T-cell (primary cell): ENCODE data around the gene TOP1. TPM values are rescaled to one million over a fixed set of nuclear protein-coding genes. Genes with fewer than 3 reads are reported as not detected.

ENCODE experiments used
- ATAC-seq, 4 experiments: fragments of 200-7000 bp in 3 of 4; fragments of 150-1000 bp in 1 of 4; cut with Tn5 transposase; replicated peaks in 1 of 4; 1 replicate in 3 of 4; 2 replicates in 1 of 4; pipeline ENCODE4 v1.10.0; 2021; ENCODE audit warnings: moderate library complexity in 3 of 4, mild to moderate bottlenecking in 2 of 4, moderate number of reproducible peaks in 1 of 4
- CTCF ChIA-PET, 2 donors: fragments of 300-600 bp; sonication (Branson Sonifier 250); formaldehyde crosslinking; loops; one replicate each; lab custom pipeline; 2022; ENCODE audit warnings: antibody characterized with exemption in 2 of 2; lab: Charles Lee
- POLR2A ChIA-PET, 2 donors: fragments of 300-600 bp; sonication (Branson Sonifier 250); formaldehyde crosslinking; loops; one replicate each; lab custom pipeline; 2022; ENCODE audit warnings: antibody characterized with exemption in 2 of 2; lab: Charles Lee
- DNase-seq, 35 experiments: peaks; one replicate each; pipeline versions ENCODE4 v3.0.0 to v3.0.0-alpha.2; 2013 to 2023
- H3K27ac ChIP-seq: one replicate; pipeline ENCODE4 v1.5.1; 2013; ENCODE audit warnings: low read length
- H3K27me3 ChIP-seq, 2 experiments: replicated peaks in 1 of 2; 1 replicate in 1 of 2; 2 replicates in 1 of 2; pipeline versions ENCODE4 v1.6.1 to v1.7.0; 2013; ENCODE audit warnings: low read length in 1 of 2, mixed read lengths in 1 of 2; ENCODE audit not compliant: control insufficient read depth in 2 of 2, insufficient read depth in 2 of 2; ENCODE audit errors: extremely low read depth in 1 of 2
- H3K36me3 ChIP-seq, 2 donors: 1 replicate in 1 of 2; 2 replicates in 1 of 2; pipeline versions ENCODE4 v1.6.1 to v1.7.0; 2013; ENCODE audit warnings: low read length in 1 of 2; ENCODE audit not compliant: control insufficient read depth in 2 of 2, insufficient read depth in 1 of 2; ENCODE audit errors: extremely low read depth in 1 of 2
- H3K4me1 ChIP-seq, 2 experiments: 1 replicate in 1 of 2; 2 replicates in 1 of 2; pipeline versions ENCODE4 v1.6.1 to v1.7.0; 2013; ENCODE audit warnings: low read length in 2 of 2, mixed read lengths in 1 of 2; ENCODE audit not compliant: insufficient read depth in 2 of 2, control insufficient read depth in 1 of 2; ENCODE audit errors: extremely low read depth in 1 of 2
- H3K4me3 ChIP-seq, 2 donors: 1 replicate in 1 of 2; 2 replicates in 1 of 2; pipeline versions ENCODE4 v1.5.1 to v1.7.0; 2013; ENCODE audit warnings: mild to moderate bottlenecking in 2 of 2, low read length in 1 of 2, moderate library complexity in 1 of 2; ENCODE audit not compliant: control insufficient read depth in 1 of 2; ENCODE audit errors: extremely low read depth in 1 of 2
- H3K9me3 ChIP-seq: 2 replicates; pipeline ENCODE4 v1.7.0; 2013
- H3K27ac Mint-ChIP-seq, 2 donors: one replicate each; pipeline ENCODE4 v1.8.0; 2020 to 2021; ENCODE audit warnings: mild to moderate bottlenecking in 2 of 2, mixed read lengths in 2 of 2
- H3K27me3 Mint-ChIP-seq, 2 donors: one replicate each; pipeline ENCODE4 v1.8.0; 2021 to 2022; ENCODE audit warnings: mixed read lengths in 2 of 2
- H3K36me3 Mint-ChIP-seq: one replicate; pipeline ENCODE4 v1.8.0; 2021; ENCODE audit warnings: mixed read lengths
- H3K4me1 Mint-ChIP-seq, 3 donors: one replicate each; pipeline ENCODE4 v1.8.0; 2020 to 2022; ENCODE audit warnings: mixed read lengths in 3 of 3, mild to moderate bottlenecking in 1 of 3
- H3K4me3 Mint-ChIP-seq, 3 donors: one replicate each; pipeline ENCODE4 v1.8.0; 2020 to 2022; ENCODE audit warnings: mild to moderate bottlenecking in 3 of 3, mixed read lengths in 3 of 3, moderate library complexity in 3 of 3
- H3K9me3 Mint-ChIP-seq, 3 donors: one replicate each; pipeline ENCODE4 v1.8.0; 2020 to 2022; ENCODE audit warnings: mixed read lengths in 3 of 3
- WGBS: methylation state at CpG from one replicate; pipeline ENCODE4 v1.1.5; 2013; ENCODE audit warnings: missing lambda C conversion rate; ENCODE audit not compliant: insufficient coverage; 5-methylcytosine and 5-hydroxymethylcytosine counted together
- total RNA-seq, 35 experiments: library from RNA in 6 of 35; stranded (reverse) in 6 of 35; fragments of 120-200 nt in 1 of 35; gene quantifications; one replicate each; pipeline versions ENCODE4 v1.2.1 to v1.2.4 and lab custom pipeline; 2013 to 2026

Gene TOP1
- total RNA-seq, 5 donors from 2014 or later (not counting 1 experiment from before 2014, with no cell fraction given): 30.2 to 41.2 (median 38.1) TPM

- ATAC-seq (no peak), DNase-seq (no peak)
- peaks cover 2 to 11% of the 10 kb centered on the region in 2 experiments for H3K4me1 ChIP-seq
- 100% methylated on average over 1 of the region's 2 CpGs for WGBS
- Mint-ChIP-seq H3K27me3 (peaks cover 6% of the 10 kb centered on the region in 2 donors), H3K4me1 (peaks cover 13 to 15% (median 14%) of the 10 kb centered on the region in 3 donors), H3K36me3 (no peaks in the 10 kb centered on the region), H3K27ac (no peak overlapping the region), H3K9me3 (no peaks in the 10 kb centered on the region), H3K4me3 (no peak overlapping the region)
- no peaks in the 10 kb centered on the region for H3K9me3 ChIP-seq
- H3K4me3 ChIP-seq: no peak overlapping the region
- CTCF ChIA-PET: interaction anchor here in 1 of 2 donors (0.8 to 1.7 kb wide), 3 partner anchors 14 to 111 kb away, joined by 3 to 4 read pairs (median 3); no protein-coding TSS in a partner anchor
- no peaks in the 10 kb centered on the region for H3K36me3 ChIP-seq
- peaks cover 0 to 13% of the 10 kb centered on the region in 2 experiments for H3K27me3 ChIP-seq
- POLR2A ChIA-PET: no interaction called here
- no peak overlapping the region for H3K27ac ChIP-seq
Observed at GRCh38 chr20:40983898-40984297, 44.7 kb upstream of the TOP1 start.

DNA sequence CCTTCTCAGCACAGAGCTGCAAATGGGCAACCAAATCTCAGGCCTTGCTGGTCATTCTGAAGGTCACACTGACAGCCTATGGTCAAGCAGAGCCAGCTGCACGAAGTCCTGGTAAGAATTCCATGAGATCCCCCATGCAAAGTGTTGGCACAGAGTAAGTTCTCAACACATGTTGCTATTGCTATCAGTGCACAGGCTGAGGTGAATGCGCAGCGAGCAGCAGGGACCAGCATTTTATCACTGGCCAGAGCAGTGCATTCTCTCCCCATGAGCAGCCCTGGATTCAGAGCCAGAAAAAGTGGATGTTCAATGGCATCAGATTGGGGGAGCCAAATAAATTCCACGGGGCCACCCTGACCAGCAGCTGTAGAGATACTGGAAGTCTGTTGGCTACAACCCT is 44.1 kb upstream of the TOP1 start:
- Histone ChIP-seq H3K4me3 (no peak overlapping the region), H3K4me1 (peaks cover 2 to 11% of the 10 kb centered on the region in 2 experiments), H3K9me3 (no peaks in the 10 kb centered on the region), H3K36me3 (no peaks in the 10 kb centered on the region), H3K27ac (no peak overlapping the region), H3K27me3 (peaks cover 0 to 10% of the 10 kb centered on the region in 2 experiments)
- no peak for DNase-seq
- ATAC-seq: no peak
- no peaks in the 10 kb centered on the region for H3K36me3 Mint-ChIP-seq
- no peak overlapping the region for H3K4me3 Mint-ChIP-seq
- H3K27ac Mint-ChIP-seq: no peak overlapping the region
- POLR2A ChIA-PET: no interaction called here
- CTCF ChIA-PET: interaction anchor here in 1 of 2 donors (1.7 kb wide), 1 partner anchor 110 kb away, joined by 4 read pairs; no protein-coding TSS in a partner anchor
- 67% methylated on average over 1 of the region's 4 CpGs for WGBS
- H3K9me3 Mint-ChIP-seq: no peaks in the 10 kb centered on the region
- H3K27me3 Mint-ChIP-seq: peaks cover 6% of the 10 kb centered on the region in 2 donors
- peaks cover 13 to 15% (median 14%) of the 10 kb centered on the region in 3 donors for H3K4me1 Mint-ChIP-seq

- no peaks in the 10 kb centered on the region for H3K36me3 ChIP-seq
- Mint-ChIP-seq H3K4me3 (no peak overlapping the region), H3K4me1 (peaks cover 29 to 34% (median 31%) of the 10 kb centered on the region in 3 donors), H3K9me3 (no peaks in the 10 kb centered on the region), H3K27ac (peak overlapping the region in 1 of 2 donors; percentile 5), H3K36me3 (no peaks in the 10 kb centered on the region), H3K27me3 (no peaks in the 10 kb centered on the region)
- ATAC-seq: peak in 3 of 4 experiments; percentile 28 to 44 (median 30)
- H3K27me3 ChIP-seq: peaks cover 0 to 5% of the 10 kb centered on the region in 2 experiments
- no peak for DNase-seq
- H3K27ac ChIP-seq: no peak overlapping the region
- ChIA-PET POLR2A (interaction anchor here (0.6 to 1.3 kb wide), 2 partner anchors 116 to 203 kb away, joined by 4 to 6 read pairs; no protein-coding TSS in a partner anchor), CTCF (interaction anchor here in 1 of 2 donors (1.2 to 2.2 kb wide), 3 partner anchors 19 to 100 kb away, joined by 3 to 9 read pairs (median 5); no protein-coding TSS in a partner anchor)
- no CpG with 5 or more reads among the region's 2 CpGs for WGBS
- H3K4me3 ChIP-seq: no peak overlapping the region
- peaks cover 14 to 26% of the 10 kb centered on the region in 2 experiments for H3K4me1 ChIP-seq
- no peaks in the 10 kb centered on the region for H3K9me3 ChIP-seq
Observed at GRCh38 chr20:40986774-40987173, 41.8 kb upstream of the TOP1 start.

- H3K9me3 ChIP-seq: no peaks in the 10 kb centered on the region
- H3K27me3 ChIP-seq: peaks cover 0 to 2% of the 10 kb centered on the region in 2 experiments
- H3K36me3 ChIP-seq: no peaks in the 10 kb centered on the region
- peak overlapping the region; percentile 48 to 82 for H3K27ac Mint-ChIP-seq
- H3K4me1 ChIP-seq: peaks cover 15 to 27% of the 10 kb centered on the region in 2 experiments
- H3K4me3 Mint-ChIP-seq: peak overlapping the region in 2 of 3 donors; percentile 26 to 44
- H3K9me3 Mint-ChIP-seq: no peaks in the 10 kb centered on the region
- H3K27me3 Mint-ChIP-seq: no peaks in the 10 kb centered on the region
- peaks cover 34 to 37% (median 36%) of the 10 kb centered on the region in 3 donors for H3K4me1 Mint-ChIP-seq
- ChIA-PET POLR2A (interaction anchor here in 1 of 2 donors (0.7 to 1.2 kb wide), 2 partner anchors 105 to 326 kb away, joined by 3 to 4 read pairs; no protein-coding TSS in a partner anchor), CTCF (interaction anchor here (0.5 to 5.0 kb wide), 25 partner anchors 9 to 330 kb away, joined by 3 to 89 read pairs (median 4); no protein-coding TSS in a partner anchor)
- WGBS: 17% methylated on average over 6 of the region's 10 CpGs
- ATAC-seq (peak; percentile 75 to 86 (median 78)), DNase-seq (peak in 33 of 35 experiments; percentile 22 to 76 (median 47))
- H3K27ac ChIP-seq: no peak overlapping the region
- H3K4me3 ChIP-seq: no peak overlapping the region
- no peaks in the 10 kb centered on the region for H3K36me3 Mint-ChIP-seq
Observed at GRCh38 chr20:40990542-40991120, 38.0 kb upstream of the TOP1 start.

- peak overlapping the region; percentile 82 to 86 for H3K27ac Mint-ChIP-seq
- ChIA-PET POLR2A (interaction anchor here in 1 of 2 donors (0.5 to 1.2 kb wide), 3 partner anchors 90 to 624 kb away, joined by 3 to 4 read pairs (median 3); no protein-coding TSS in a partner anchor), CTCF (interaction anchor here (0.5 to 5.0 kb wide), 32 partner anchors 10 to 742 kb away, joined by 3 to 89 read pairs (median 3); no protein-coding TSS in a partner anchor)
- Histone ChIP-seq H3K27me3 (peaks cover 0 to 2% of the 10 kb centered on the region in 2 experiments), H3K9me3 (no peaks in the 10 kb centered on the region), H3K4me1 (peaks cover 15 to 27% of the 10 kb centered on the region in 2 experiments), H3K27ac (no peak overlapping the region), H3K36me3 (no peaks in the 10 kb centered on the region), H3K4me3 (no peak overlapping the region)
- peaks cover 33 to 36% (median 34%) of the 10 kb centered on the region in 3 donors for H3K4me1 Mint-ChIP-seq
- peak overlapping the region in 2 of 3 donors; percentile 13 to 44 for H3K4me3 Mint-ChIP-seq
- H3K27me3 Mint-ChIP-seq: no peaks in the 10 kb centered on the region
- 80% methylated on average over 1 of the region's 2 CpGs for WGBS
- no peaks in the 10 kb centered on the region for H3K9me3 Mint-ChIP-seq
- DNase-seq (peak in 21 of 35 experiments; percentile 1 to 66 (median 14)), ATAC-seq (peak; percentile 71 to 88 (median 80))
- no peaks in the 10 kb centered on the region for H3K36me3 Mint-ChIP-seq
Observed at GRCh38 chr20:40991181-40991889, 37.3 kb upstream of the TOP1 start.
